Measurements from ENCODE around the gene MDM1.

Gene MDM1

DNA sequence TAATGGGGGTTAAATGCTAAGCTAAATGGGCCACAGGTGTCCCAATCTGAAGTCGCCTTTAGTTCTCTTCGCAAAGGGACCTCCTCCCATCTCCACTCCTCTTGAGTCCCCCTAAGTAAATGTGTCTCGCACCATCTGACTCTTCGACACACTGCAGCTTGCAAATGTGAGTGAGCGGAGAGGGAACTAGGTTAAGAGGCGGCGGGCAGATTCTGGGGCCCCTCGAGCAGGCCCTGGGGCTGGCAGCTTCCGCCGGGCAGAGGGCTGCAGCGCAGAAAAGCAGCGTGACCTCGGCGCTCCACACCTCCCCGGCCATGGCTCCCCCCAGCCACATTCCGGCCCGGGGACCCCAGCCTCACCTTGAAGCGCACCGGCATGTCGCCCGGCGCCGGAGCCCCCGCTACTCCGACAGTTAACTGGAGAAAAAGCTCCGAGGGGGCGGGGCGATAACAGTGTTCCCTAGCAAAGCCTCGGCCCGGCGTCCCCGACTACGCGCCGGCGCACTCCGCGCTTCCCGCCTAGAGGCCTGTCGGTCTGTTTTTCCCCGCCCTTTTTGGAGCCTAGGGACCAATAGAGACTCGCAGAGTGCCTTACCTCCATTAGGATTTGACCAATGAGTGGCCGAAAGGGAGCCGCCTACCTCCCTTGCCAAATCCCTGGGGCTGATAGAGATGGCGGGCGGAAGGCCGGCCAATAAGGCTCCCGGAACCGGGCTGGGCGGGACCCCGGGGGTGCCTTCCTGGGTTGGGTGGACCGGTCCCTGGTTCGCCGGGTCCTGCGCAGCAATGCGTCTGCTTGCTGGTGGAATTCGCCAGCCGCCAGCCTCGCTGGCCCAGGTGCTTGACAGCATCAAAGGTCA lies at the start of gene MDM1 (continued):
- TF ChIP-seq ZSCAN16 (tag by site-specific recombination; IDR thresholded peaks at IDR 0.05) = no peak
- TF ChIP-seq, protein P1, sequence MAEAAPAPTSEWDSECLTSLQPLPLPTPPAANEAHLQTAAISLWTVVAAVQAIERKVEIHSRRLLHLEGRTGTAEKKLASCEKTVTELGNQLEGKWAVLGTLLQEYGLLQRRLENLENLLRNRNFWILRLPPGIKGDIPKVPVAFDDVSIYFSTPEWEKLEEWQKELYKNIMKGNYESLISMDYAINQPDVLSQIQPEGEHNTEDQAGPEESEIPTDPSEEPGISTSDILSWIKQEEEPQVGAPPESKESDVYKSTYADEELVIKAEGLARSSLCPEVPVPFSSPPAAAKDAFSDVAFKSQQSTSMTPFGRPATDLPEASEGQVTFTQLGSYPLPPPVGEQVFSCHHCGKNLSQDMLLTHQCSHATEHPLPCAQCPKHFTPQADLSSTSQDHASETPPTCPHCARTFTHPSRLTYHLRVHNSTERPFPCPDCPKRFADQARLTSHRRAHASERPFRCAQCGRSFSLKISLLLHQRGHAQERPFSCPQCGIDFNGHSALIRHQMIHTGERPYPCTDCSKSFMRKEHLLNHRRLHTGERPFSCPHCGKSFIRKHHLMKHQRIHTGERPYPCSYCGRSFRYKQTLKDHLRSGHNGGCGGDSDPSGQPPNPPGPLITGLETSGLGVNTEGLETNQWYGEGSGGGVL (tag by site-specific recombination; IDR thresholded peaks at IDR 0.05) = no peak
- TF ChIP-seq ZIC2 (tag by site-specific recombination; IDR thresholded peaks at IDR 0.05) = no peak
- no peak for TF ChIP-seq ZNF549 (tag by site-specific recombination; IDR thresholded peaks at IDR 0.05)
- TF ChIP-seq ZNF701 (tag by site-specific recombination; IDR thresholded peaks at IDR 0.05) = no peak
- TF ChIP-seq, protein P2, sequence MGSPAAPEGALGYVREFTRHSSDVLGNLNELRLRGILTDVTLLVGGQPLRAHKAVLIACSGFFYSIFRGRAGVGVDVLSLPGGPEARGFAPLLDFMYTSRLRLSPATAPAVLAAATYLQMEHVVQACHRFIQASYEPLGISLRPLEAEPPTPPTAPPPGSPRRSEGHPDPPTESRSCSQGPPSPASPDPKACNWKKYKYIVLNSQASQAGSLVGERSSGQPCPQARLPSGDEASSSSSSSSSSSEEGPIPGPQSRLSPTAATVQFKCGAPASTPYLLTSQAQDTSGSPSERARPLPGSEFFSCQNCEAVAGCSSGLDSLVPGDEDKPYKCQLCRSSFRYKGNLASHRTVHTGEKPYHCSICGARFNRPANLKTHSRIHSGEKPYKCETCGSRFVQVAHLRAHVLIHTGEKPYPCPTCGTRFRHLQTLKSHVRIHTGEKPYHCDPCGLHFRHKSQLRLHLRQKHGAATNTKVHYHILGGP (tag by site-specific recombination; IDR thresholded peaks at IDR 0.05) = no peak
- no peak for TF ChIP-seq ZNF585B (tag by site-specific recombination; IDR thresholded peaks at IDR 0.05)
- no peak for TF ChIP-seq ZNF677 (tag by site-specific recombination; IDR thresholded peaks at IDR 0.05)
- TF ChIP-seq, protein P3, sequence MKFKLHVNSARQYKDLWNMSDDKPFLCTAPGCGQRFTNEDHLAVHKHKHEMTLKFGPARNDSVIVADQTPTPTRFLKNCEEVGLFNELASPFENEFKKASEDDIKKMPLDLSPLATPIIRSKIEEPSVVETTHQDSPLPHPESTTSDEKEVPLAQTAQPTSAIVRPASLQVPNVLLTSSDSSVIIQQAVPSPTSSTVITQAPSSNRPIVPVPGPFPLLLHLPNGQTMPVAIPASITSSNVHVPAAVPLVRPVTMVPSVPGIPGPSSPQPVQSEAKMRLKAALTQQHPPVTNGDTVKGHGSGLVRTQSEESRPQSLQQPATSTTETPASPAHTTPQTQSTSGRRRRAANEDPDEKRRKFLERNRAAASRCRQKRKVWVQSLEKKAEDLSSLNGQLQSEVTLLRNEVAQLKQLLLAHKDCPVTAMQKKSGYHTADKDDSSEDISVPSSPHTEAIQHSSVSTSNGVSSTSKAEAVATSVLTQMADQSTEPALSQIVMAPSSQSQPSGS (tag by site-specific recombination; IDR thresholded peaks at IDR 0.05; ENCODE audit: low read depth) = no peak
- no peak for TF ChIP-seq SP7 (tag by site-specific recombination; IDR thresholded peaks at IDR 0.05)
- no peak for TF ChIP-seq ZNF146 (tag by site-specific recombination; IDR thresholded peaks at IDR 0.05)
- no peak for TF ChIP-seq ZNF843 (tag by site-specific recombination; IDR thresholded peaks at IDR 0.05)
- peak; percentile 80 for TF ChIP-seq ZBTB17 (tag by site-specific recombination; IDR thresholded peaks at IDR 0.05)
- TF ChIP-seq ZNF76 (tag by site-specific recombination; IDR thresholded peaks at IDR 0.05; ENCODE audit: borderline replicate concordance, low read depth) = peak; percentile 19; the same call in 1 of the 2 replicates
- TF ChIP-seq, protein P4, sequence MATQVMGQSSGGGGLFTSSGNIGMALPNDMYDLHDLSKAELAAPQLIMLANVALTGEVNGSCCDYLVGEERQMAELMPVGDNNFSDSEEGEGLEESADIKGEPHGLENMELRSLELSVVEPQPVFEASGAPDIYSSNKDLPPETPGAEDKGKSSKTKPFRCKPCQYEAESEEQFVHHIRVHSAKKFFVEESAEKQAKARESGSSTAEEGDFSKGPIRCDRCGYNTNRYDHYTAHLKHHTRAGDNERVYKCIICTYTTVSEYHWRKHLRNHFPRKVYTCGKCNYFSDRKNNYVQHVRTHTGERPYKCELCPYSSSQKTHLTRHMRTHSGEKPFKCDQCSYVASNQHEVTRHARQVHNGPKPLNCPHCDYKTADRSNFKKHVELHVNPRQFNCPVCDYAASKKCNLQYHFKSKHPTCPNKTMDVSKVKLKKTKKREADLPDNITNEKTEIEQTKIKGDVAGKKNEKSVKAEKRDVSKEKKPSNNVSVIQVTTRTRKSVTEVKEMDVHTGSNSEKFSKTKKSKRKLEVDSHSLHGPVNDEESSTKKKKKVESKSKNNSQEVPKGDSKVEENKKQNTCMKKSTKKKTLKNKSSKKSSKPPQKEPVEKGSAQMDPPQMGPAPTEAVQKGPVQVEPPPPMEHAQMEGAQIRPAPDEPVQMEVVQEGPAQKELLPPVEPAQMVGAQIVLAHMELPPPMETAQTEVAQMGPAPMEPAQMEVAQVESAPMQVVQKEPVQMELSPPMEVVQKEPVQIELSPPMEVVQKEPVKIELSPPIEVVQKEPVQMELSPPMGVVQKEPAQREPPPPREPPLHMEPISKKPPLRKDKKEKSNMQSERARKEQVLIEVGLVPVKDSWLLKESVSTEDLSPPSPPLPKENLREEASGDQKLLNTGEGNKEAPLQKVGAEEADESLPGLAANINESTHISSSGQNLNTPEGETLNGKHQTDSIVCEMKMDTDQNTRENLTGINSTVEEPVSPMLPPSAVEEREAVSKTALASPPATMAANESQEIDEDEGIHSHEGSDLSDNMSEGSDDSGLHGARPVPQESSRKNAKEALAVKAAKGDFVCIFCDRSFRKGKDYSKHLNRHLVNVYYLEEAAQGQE (tag by site-specific recombination; IDR thresholded peaks at IDR 0.05) = no peak
- TF ChIP-seq, protein P5, sequence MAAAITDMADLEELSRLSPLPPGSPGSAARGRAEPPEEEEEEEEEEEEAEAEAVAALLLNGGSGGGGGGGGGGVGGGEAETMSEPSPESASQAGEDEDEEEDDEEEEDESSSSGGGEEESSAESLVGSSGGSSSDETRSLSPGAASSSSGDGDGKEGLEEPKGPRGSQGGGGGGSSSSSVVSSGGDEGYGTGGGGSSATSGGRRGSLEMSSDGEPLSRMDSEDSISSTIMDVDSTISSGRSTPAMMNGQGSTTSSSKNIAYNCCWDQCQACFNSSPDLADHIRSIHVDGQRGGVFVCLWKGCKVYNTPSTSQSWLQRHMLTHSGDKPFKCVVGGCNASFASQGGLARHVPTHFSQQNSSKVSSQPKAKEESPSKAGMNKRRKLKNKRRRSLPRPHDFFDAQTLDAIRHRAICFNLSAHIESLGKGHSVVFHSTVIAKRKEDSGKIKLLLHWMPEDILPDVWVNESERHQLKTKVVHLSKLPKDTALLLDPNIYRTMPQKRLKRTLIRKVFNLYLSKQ (tag by site-specific recombination; IDR thresholded peaks at IDR 0.05; ENCODE audit: borderline replicate concordance) = no peak
- TF ChIP-seq, protein P6, sequence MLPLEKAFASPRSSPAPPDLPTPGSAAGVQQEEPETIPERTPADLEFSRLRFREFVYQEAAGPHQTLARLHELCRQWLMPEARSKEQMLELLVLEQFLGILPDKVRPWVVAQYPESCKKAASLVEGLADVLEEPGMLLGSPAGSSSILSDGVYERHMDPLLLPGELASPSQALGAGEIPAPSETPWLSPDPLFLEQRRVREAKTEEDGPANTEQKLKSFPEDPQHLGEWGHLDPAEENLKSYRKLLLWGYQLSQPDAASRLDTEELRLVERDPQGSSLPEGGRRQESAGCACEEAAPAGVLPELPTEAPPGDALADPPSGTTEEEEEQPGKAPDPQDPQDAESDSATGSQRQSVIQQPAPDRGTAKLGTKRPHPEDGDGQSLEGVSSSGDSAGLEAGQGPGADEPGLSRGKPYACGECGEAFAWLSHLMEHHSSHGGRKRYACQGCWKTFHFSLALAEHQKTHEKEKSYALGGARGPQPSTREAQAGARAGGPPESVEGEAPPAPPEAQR (tag by site-specific recombination; IDR thresholded peaks at IDR 0.05) = no peak
- TF ChIP-seq, protein P7, sequence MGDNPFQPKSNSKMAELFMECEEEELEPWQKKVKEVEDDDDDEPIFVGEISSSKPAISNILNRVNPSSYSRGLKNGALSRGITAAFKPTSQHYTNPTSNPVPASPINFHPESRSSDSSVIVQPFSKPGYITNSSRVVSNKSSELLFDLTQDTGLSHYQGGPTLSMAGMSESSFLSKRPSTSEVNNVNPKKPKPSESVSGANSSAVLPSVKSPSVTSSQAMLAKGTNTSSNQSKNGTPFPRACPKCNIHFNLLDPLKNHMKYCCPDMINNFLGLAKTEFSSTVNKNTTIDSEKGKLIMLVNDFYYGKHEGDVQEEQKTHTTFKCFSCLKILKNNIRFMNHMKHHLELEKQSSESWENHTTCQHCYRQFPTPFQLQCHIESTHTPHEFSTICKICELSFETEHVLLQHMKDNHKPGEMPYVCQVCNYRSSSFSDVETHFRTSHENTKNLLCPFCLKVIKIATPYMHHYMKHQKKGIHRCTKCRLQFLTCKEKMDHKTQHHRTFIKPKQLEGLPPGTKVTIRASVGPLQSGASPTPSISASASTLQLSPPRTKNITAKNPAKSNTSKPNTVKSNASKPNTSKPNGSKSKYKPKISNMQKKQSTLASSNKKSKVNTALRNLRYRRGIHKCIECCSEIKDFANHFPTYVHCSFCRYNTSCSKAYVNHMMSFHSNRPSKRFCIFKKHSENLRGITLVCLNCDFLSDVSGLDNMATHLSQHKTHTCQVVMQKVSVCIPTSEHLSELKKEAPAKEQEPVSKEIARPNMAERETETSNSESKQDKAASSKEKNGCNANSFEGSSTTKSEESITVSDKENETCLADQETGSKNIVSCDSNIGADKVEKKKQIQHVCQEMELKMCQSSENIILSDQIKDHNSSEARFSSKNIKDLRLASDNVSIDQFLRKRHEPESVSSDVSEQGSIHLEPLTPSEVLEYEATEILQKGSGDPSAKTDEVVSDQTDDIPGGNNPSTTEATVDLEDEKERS (tag by site-specific recombination; IDR thresholded peaks at IDR 0.05) = no peak
- TF ChIP-seq, protein P8, sequence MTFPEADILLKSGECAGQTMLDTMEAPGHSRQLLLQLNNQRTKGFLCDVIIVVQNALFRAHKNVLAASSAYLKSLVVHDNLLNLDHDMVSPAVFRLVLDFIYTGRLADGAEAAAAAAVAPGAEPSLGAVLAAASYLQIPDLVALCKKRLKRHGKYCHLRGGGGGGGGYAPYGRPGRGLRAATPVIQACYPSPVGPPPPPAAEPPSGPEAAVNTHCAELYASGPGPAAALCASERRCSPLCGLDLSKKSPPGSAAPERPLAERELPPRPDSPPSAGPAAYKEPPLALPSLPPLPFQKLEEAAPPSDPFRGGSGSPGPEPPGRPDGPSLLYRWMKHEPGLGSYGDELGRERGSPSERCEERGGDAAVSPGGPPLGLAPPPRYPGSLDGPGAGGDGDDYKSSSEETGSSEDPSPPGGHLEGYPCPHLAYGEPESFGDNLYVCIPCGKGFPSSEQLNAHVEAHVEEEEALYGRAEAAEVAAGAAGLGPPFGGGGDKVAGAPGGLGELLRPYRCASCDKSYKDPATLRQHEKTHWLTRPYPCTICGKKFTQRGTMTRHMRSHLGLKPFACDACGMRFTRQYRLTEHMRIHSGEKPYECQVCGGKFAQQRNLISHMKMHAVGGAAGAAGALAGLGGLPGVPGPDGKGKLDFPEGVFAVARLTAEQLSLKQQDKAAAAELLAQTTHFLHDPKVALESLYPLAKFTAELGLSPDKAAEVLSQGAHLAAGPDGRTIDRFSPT (tag by site-specific recombination; IDR thresholded peaks at IDR 0.05) = no peak

Data from HEK293 (cell line).